WI38 (cell line): ENCODE measurements around the gene DACH1.
A peak's percentile ranks its signal among the peaks of the same experiment; 100 is the strongest.

ENCODE experiments used
- H3K4me3 ChIP-seq: 2 replicates; pipeline ENCODE4 v1.5.1; 2011; ENCODE audit warnings: low read depth, mild to moderate bottlenecking, control low read depth, low read length
- TF ChIP-seq, protein P1 (sequence below): IDR thresholded peaks from 2 replicates; pipeline ENCODE4 v1.5.1; 2012; ENCODE audit warnings: low read depth, mild to moderate bottlenecking, control low read depth, low read length

DACH1 gene

DNA sequence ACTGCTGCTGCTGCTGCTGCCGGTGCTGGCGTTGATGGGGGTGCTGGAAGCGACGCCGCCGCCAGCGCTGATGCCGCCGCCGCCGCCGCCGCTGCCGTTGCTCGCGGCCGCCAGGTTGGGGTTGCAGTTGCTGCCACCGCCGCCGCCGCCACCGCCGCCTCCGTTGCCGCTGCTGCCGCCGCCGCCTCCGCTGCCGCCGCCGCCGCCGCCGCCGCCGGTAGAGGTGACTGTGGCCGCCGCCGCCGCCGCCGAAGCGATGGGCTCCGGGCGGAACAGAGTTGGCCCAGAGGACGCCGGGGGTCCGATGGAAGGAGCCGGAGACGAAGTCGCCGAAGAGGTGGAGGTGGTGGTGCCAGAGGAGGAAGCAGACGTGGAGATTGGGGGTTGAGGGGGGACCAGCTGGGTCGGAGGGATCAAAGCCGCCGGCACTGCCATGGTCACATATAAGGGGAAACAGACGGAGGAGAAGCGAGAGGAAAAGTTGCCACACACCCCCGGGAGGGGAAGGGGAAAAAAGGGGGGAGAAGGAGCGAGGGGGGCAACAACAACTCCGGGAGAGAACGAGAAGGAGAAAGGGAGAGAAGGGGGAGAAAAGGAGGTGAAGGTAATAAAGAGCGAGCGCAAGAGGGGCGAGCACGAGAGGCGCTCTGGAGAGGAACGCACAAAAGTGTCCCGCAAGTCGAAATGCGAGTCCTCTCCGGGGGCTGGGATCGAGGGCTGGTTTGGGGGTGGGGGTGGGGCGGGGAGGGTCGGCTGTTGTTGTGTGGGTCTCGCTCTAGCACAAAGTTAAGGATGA lies 471 bp downstream of the DACH1 start:
- H3K4me3 ChIP-seq: peak overlapping the region; percentile 54
- TF ChIP-seq, protein P1, sequence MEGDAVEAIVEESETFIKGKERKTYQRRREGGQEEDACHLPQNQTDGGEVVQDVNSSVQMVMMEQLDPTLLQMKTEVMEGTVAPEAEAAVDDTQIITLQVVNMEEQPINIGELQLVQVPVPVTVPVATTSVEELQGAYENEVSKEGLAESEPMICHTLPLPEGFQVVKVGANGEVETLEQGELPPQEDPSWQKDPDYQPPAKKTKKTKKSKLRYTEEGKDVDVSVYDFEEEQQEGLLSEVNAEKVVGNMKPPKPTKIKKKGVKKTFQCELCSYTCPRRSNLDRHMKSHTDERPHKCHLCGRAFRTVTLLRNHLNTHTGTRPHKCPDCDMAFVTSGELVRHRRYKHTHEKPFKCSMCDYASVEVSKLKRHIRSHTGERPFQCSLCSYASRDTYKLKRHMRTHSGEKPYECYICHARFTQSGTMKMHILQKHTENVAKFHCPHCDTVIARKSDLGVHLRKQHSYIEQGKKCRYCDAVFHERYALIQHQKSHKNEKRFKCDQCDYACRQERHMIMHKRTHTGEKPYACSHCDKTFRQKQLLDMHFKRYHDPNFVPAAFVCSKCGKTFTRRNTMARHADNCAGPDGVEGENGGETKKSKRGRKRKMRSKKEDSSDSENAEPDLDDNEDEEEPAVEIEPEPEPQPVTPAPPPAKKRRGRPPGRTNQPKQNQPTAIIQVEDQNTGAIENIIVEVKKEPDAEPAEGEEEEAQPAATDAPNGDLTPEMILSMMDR: no peak

DNA sequence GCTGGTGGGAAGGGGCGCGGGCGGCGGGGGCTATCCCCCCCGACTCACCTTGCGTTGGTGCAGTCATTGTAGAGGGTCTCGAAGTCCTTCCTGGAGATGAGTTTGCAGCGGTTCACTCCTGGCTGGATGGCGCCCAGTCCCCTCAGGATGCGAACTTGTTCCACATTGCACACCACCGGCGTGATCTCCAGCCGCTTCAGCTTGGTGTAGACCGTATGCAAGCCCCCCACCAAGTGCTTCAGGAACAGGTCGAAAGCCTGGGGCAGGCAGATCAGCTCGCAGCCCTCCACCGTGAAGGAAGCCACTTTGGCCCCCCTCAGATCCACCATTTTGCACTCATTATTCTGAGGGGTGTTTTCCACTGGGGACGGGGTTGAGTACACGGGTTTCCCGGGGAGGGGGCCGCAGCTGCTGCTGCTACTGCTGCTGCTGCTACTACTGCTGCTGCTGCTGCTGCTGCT lies 1.1 kb downstream of the DACH1 start:
- peak overlapping the region; percentile 29; the same call in 1 of the 2 replicates for H3K4me3 ChIP-seq
- TF ChIP-seq, protein P1: no peak

DNA sequence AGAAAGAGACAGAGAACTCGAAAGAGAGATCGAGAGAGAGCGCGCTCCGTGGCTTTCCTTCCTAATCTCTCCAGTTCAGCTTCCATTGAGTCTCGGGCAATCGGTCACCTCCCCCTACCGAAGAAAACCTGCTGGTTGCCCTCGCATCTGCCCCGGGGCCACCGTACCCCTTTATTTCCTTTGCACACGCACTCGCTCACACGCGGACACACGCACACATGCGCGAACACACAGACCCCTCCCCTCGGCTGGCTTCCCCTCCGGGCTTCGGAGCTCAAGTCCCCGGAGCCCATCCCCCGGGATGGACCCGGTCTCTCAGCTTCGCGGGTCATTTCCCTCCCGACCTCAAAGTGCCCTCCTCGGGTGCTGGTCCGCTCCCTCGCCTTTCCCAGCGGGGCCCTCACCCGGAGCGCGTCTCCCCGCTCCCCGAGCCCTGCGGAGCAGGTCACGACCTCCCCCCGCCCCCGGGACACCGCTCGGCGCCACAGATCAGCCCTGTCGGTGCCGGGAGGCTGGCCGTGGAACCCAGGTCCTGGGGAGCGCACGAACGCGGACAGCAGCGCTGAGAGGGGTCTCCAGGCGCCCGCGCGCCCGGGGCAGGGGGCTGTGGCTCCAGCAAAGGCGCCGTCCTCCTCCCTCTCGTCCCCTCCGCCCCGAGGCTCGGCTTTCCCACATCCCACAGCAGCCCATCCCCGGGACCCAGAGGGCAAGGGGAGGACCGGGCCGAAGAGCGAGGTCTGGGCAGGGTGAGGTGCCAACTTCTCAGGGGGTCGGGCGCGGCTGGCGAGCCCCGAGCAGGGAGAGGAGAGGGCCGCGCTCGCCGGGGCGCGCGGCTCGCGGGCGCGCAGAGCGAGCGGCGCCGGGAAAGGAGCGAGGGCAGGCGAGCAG lies 1.8 kb downstream of the DACH1 start:
- H3K4me3 ChIP-seq: peak overlapping the region; percentile 29
- TF ChIP-seq, protein P1: no peak

DNA sequence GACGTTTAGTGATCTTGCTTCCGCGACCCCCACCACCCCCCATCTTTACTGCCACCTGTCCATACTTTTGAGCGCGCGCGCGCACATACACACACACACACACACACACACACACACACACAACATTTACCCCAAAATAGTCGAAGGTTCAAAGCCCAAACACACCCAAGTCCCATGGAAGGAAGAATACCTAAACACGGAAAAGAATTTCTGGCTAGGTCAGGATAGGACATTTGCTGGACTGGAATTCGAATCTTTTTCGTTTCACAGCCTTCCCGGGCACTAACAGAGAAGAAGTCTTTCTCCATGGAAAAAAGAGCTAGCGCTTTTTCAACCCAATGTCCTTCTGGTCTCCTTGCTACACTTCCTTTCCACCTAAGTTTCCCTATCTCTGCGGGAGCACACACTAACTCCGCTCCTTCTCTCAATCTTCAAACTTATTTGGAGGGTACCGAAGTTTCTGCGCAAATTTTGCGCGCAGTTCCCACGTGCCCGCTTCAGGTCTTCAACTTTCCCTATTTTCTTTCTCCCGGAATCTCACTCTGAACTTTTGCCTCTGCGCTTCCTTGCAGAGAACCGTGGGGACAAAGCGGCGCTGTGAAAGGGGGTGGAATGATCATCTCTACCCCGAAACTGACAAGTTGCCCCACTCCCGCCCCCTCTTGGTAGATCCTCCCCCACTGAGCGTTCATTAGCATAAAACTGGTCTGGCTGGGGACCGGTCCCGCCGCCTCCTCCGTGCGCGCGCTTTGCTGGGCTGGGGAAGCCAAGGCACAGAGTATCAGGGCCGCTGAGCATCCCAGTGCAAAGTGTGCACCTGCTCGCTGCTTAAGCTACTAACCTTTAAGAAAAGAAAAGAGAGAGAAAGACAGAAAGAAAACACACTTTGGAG lies 2.7 kb downstream of the DACH1 start:
- TF ChIP-seq, protein P1: no peak
- H3K4me3 ChIP-seq: peak overlapping the region; percentile 14; the same call in 1 of the 2 replicates

DNA sequence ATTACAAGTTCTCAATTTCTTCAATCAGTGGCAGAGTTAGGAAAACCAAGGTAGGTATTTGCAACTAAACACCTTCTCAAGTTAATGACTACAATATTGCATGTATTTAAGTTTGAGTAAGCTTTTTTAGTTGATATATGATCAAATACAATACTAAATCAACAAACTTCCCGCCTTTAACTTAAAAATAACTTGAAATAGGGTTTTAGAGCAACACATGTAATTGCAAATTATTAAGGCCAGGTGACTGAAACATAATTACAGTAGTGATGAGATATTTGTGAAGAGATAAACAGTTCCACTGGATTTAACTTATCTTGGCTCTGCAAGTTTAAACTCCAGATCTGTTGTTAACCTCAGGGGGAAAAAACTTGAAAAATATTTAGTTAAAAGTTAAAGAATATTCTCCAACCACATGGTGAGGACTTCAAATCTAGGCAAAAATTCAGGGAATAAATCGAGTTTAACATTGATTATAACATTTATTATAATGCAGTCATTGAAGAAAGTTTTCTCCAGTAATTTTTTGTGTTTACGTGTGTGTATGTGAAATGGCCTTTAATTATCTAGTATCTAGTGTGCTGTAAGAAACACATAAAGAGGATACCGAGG lies 3.6 kb downstream of the DACH1 start:
- H3K4me3 ChIP-seq: no peak overlapping the region
- TF ChIP-seq, protein P1: no peak

DNA sequence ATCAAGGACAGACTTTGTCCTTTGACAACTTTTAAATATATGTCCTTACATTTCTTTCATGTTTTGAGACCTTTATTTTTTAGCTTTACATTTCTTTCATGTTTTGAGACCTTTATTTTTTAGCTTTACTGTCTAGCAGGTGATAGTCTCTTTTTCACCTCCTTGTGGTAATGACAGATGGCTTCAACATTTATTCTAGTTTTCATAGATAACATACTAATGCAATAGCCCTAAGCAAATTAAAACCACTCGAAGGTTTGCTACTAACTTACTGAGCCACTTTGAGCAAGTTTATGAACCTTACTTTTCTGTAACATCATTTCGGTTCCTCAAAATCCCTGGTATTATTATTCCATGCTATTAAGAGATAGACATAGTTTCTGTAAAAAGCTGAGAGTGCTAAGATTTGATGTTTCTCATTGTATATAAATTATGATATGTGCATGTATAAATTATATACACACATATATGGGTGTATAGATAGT lies 4.5 kb downstream of the DACH1 start:
- TF ChIP-seq, protein P1: no peak
- no peak overlapping the region for H3K4me3 ChIP-seq
